ENCODE results near the gene OTX2. TPM values are rescaled to one million over a fixed set of nuclear protein-coding genes. Genes with fewer than 3 reads are reported as not detected.

The OTX2 gene
- polyA plus RNA-seq, 1 experiment = not detected

- Histone ChIP-seq H3K27me3 (ENCODE audit: control insufficient read depth, insufficient read depth, low read length) (peaks cover 73% of the 10 kb centered on the region), H3K9me3 (ENCODE audit: control insufficient read depth, insufficient read depth, low read length) (peaks cover 20% of the 10 kb centered on the region; the same call in 1 of the 2 replicates), H3K4me3 (ENCODE audit: low read depth, low read length) (no peak overlapping the region), H3K27ac (ENCODE audit: low read depth, low read length) (no peak overlapping the region)
- no peak for DNase-seq (ENCODE audit: low read depth, low spot score)
- CTCF ChIA-PET = no interaction called here
- POLR2A ChIA-PET = no interaction called here
- TF ChIP-seq, protein P1, sequence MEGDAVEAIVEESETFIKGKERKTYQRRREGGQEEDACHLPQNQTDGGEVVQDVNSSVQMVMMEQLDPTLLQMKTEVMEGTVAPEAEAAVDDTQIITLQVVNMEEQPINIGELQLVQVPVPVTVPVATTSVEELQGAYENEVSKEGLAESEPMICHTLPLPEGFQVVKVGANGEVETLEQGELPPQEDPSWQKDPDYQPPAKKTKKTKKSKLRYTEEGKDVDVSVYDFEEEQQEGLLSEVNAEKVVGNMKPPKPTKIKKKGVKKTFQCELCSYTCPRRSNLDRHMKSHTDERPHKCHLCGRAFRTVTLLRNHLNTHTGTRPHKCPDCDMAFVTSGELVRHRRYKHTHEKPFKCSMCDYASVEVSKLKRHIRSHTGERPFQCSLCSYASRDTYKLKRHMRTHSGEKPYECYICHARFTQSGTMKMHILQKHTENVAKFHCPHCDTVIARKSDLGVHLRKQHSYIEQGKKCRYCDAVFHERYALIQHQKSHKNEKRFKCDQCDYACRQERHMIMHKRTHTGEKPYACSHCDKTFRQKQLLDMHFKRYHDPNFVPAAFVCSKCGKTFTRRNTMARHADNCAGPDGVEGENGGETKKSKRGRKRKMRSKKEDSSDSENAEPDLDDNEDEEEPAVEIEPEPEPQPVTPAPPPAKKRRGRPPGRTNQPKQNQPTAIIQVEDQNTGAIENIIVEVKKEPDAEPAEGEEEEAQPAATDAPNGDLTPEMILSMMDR (IDR thresholded peaks at IDR 0.05; ENCODE audit: low read depth, low read length) = no peak
Observed at GRCh38 chr14:56798447-56799342, 11.6 kb downstream of the OTX2 start.

DNA sequence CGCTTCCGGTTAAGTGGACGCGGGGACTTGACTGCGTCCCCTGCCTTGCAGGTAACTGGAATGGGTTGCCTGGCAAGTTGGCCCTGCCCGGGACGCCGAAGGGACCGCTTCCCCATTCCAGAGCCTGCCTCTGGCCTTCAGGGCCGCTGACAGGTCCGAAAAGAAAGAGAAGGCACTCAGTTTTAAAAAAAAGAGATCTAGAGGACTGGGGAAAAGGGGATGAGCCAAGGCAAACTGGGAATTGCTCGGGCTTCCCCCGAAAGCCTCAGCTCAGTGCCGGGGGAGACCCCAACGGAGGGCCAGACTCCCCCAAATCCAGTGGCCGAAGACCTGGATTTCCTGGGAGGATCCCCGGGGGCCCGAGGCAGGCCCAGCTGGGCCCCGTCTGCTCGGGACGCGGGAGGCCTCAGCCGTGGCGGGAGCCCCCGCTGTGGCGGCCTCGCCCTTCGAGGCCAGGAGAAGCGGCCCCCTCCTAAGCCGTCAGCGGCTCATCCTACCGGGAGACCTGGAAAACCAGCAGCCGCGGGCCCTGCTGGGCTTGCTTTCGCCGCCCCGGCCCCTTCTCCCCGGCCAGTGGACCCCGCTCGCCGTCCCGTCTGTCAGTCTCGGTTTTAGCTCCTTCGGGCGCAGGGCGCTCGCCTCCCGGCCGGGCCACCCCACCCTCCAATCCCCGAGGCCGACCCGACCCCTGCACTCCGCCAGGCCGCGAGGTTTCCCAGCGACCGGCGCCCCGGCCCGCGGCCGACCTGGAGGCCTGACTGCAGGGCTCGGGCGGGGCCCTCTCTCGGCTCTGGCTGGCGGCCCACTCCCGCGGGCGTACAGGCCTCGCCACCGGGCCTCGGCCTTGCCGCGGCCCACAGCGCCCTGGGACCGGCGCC is 12.5 kb downstream of the OTX2 start:
- Histone ChIP-seq H3K27me3 (ENCODE audit: control insufficient read depth, insufficient read depth, low read length) (peaks cover 78% of the 10 kb centered on the region), H3K4me3 (ENCODE audit: low read depth, low read length) (no peak overlapping the region), H3K9me3 (ENCODE audit: control insufficient read depth, insufficient read depth, low read length) (peaks cover 20% of the 10 kb centered on the region; the same call in 1 of the 2 replicates), H3K27ac (ENCODE audit: low read depth, low read length) (no peak overlapping the region)
- no peak for DNase-seq (ENCODE audit: low read depth, low spot score)
- TF ChIP-seq, protein P1 (IDR thresholded peaks at IDR 0.05; ENCODE audit: low read depth, low read length) = no peak
- ChIA-PET CTCF (no interaction called here), POLR2A (no interaction called here)

- Histone ChIP-seq H3K4me3 (ENCODE audit: low read depth, low read length) (no peak overlapping the region), H3K27ac (ENCODE audit: low read depth, low read length) (no peak overlapping the region), H3K27me3 (ENCODE audit: control insufficient read depth, insufficient read depth, low read length) (peaks cover 75% of the 10 kb centered on the region), H3K9me3 (ENCODE audit: control insufficient read depth, insufficient read depth, low read length) (peaks cover 20% of the 10 kb centered on the region; the same call in 1 of the 2 replicates)
- DNase-seq (ENCODE audit: low read depth, low spot score) = no peak
- CTCF ChIA-PET = no interaction called here
- POLR2A ChIA-PET = no interaction called here
- TF ChIP-seq, protein P1 (IDR thresholded peaks at IDR 0.05; ENCODE audit: low read depth, low read length) = no peak
Observed at GRCh38 chr14:56797003-56797568, 13.2 kb downstream of the OTX2 start.

GRCh38 chr14:56796259-56796658 is 14.0 kb downstream of the OTX2 start:
- Histone ChIP-seq H3K9me3 (ENCODE audit: control insufficient read depth, insufficient read depth, low read length) (peaks cover 20% of the 10 kb centered on the region; the same call in 1 of the 2 replicates), H3K4me3 (ENCODE audit: low read depth, low read length) (no peak overlapping the region), H3K27me3 (ENCODE audit: control insufficient read depth, insufficient read depth, low read length) (peaks cover 70% of the 10 kb centered on the region), H3K27ac (ENCODE audit: low read depth, low read length) (no peak overlapping the region)
- POLR2A ChIA-PET = no interaction called here
- CTCF ChIA-PET = no interaction called here
- DNase-seq (ENCODE audit: low read depth, low spot score) = no peak
- TF ChIP-seq, protein P1 (IDR thresholded peaks at IDR 0.05; ENCODE audit: low read depth, low read length) = no peak

Measured in AG04450 (cell line).